Peyer's patch (tissue), 4 donors: ENCODE data around the gene ARPIN. TPM values are rescaled to one million over a fixed set of nuclear protein-coding genes. Genes with fewer than 3 reads are reported as not detected.
"Not testable (repeated sequence)": the region's sequence is repeated elsewhere in the genome, so short reads cannot be mapped to it uniquely, and the experiment has no call there.

ENCODE experiments used
- DNase-seq, 3 donors: peaks; one replicate each; pipeline ENCODE4 v3.0.0-alpha.2; 2017 to 2019
- H3K27ac ChIP-seq, 4 donors: fragments of 200-600 bp; sonication (generic); one replicate each; pipeline ENCODE4 v1.5.1; 2016 to 2019
- H3K27me3 ChIP-seq, 2 donors: fragments of 200-600 bp; sonication (generic); one replicate each; pipeline ENCODE4 v1.5.1; 2019
- H3K36me3 ChIP-seq, 3 donors: fragments of 200-600 bp; sonication (generic); one replicate each; pipeline ENCODE4 v1.5.1; 2016 to 2019
- H3K4me1 ChIP-seq, 4 donors: fragments of 200-600 bp; sonication (generic); one replicate each; pipeline ENCODE4 v1.5.1; 2016 to 2019
- H3K4me3 ChIP-seq, 4 donors: fragments of 200-600 bp; sonication (generic); 1 replicate in 3 of 4; 2 replicates in 1 of 4; pipeline ENCODE4 v1.5.1; 2016 to 2019; ENCODE audit warnings: mild to moderate bottlenecking in 1 of 4
- H3K9me3 ChIP-seq, 4 donors: fragments of 200-600 bp; sonication (generic); one replicate each; pipeline ENCODE4 v1.5.1; 2016 to 2019; ENCODE audit warnings: mild to moderate bottlenecking in 1 of 4
- POLR2A ChIP-seq, 2 donors: fragments of 450-650 bp; IDR thresholded peaks; one replicate each; pipeline ENCODE4 v1.5.1; 2017; ENCODE audit warnings: antibody characterized with exemption in 2 of 2, mild to moderate bottlenecking in 2 of 2, moderate library complexity in 2 of 2
- total RNA-seq, 4 donors: library from RNA; depleted of rRNA; stranded (reverse); fragments of >200 nt; gene quantifications; one replicate each; pipeline ENCODE4 v1.1.0, GENCODE V29; 2016
- TF ChIP-seq, protein P1 (sequence below), 6 experiments: fragments of 450-650 bp in 4 of 6; fragments of 200-600 bp in 2 of 6; sonication (generic) in 1 of 6; IDR thresholded peaks; one replicate each; pipeline ENCODE4 v1.5.1; 2017 to 2019; ENCODE audit warnings: antibody characterized with exemption in 6 of 6, mild to moderate bottlenecking in 3 of 6, moderate library complexity in 1 of 6

Gene ARPIN
- total RNA-seq, 4 donors from 2014 or later = 20.6 to 60.4 (median 50.7) TPM

DNA sequence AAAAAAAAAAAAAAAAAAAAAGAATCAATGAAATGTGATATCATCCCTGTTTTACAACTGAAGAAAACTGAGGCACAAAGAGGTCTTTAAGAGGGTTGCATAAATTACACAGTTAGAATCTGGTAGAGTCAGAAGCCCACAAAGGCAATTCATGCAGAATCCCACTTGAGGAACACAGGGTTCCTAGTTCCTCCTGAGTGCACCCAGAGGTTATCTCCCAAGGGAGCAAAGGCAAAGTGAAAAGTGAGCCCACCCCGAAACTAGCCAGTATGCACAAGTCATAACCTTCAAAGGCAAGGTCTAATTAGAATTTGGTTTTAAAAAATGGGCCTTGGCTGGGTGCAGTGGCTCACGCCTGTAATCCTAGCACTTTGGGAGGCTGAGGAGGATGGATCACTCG, 56.8 kb downstream of the ARPIN start:
- no peak overlapping the region for H3K4me3 ChIP-seq
- peaks cover 0 to 13% (median 0%) of the 10 kb centered on the region in 4 donors for H3K4me1 ChIP-seq
- no peak for DNase-seq
- no peaks in the 10 kb centered on the region for H3K9me3 ChIP-seq
- TF ChIP-seq, protein P1, sequence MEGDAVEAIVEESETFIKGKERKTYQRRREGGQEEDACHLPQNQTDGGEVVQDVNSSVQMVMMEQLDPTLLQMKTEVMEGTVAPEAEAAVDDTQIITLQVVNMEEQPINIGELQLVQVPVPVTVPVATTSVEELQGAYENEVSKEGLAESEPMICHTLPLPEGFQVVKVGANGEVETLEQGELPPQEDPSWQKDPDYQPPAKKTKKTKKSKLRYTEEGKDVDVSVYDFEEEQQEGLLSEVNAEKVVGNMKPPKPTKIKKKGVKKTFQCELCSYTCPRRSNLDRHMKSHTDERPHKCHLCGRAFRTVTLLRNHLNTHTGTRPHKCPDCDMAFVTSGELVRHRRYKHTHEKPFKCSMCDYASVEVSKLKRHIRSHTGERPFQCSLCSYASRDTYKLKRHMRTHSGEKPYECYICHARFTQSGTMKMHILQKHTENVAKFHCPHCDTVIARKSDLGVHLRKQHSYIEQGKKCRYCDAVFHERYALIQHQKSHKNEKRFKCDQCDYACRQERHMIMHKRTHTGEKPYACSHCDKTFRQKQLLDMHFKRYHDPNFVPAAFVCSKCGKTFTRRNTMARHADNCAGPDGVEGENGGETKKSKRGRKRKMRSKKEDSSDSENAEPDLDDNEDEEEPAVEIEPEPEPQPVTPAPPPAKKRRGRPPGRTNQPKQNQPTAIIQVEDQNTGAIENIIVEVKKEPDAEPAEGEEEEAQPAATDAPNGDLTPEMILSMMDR (IDR thresholded peaks at IDR 0.05) = no peak
- no peak for TF ChIP-seq POLR2A (IDR thresholded peaks at IDR 0.05)
- peak overlapping the region in 2 of 4 donors; percentile 49 to 61 for H3K27ac ChIP-seq
- no peaks in the 10 kb centered on the region for H3K36me3 ChIP-seq
- no peaks in the 10 kb centered on the region for H3K27me3 ChIP-seq

DNA sequence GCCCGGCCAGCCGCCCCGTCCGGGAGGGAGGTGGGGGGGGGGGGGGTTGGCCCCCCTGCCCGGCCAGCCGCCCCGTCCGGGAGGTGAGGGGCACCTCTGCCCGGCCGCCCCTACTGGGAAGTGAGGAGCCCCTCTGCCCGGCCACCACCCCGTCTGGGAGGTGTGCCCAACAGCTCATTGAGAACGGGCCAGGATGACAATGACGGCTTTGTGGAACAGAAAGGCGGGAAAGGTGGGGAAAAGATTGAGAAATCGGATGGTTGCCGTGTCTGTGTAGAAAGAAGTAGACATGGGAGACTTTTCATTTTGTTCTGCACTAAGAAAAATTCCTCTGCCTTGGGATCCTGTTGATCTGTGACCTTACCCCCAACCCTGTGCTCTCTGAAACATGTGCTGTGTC, 57.9 kb downstream of the ARPIN start:
- H3K4me3 ChIP-seq, H3K36me3 ChIP-seq: not testable (repeated sequence)
- H3K4me1 ChIP-seq = peaks cover 0 to 20% (median 0%) of the 10 kb centered on the region in 4 donors

DNA sequence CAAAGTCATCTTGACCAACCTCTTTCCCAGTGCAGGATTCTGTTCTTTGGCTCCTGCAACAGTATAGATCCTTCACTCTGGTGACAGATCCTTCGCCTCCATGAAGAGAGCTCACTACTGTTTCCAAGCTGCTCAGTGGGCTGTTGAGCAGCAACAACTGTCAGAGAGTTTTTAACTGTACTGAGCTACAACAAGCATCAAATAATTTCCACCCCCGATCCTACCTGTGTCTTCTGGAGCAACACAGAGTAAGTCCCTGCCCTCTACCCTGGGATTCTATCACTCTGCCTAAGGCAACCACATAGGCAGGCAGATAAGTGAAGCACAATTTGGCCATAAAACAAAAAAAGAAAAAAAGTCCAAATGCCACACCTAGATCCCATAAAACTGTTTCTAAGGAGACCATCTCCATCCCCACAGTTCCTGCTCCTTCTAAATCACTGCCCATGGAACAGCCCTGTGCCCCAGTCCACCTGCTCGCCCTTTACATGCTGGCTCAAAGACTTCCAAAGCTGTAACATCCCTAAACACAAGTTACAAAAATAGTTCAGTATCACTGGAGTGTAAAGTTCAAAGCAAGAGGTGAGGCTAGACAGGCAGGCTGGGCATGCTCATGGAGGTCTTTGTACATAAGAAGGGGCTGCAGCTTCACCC, 60.3 kb downstream of the ARPIN start:
- Histone ChIP-seq H3K9me3 (no peaks in the 10 kb centered on the region), H3K27ac (peak overlapping the region in 3 of 4 donors; percentile 34 to 82 (median 71)), H3K36me3 (no peaks in the 10 kb centered on the region), H3K4me3 (no peak overlapping the region), H3K4me1 (peaks cover 0 to 35% (median 2%) of the 10 kb centered on the region in 4 donors), H3K27me3 (no peaks in the 10 kb centered on the region)
- DNase-seq = no peak
- TF ChIP-seq POLR2A (IDR thresholded peaks at IDR 0.05) = no peak

More for the DNA sequence above, 57.9 kb downstream of the ARPIN start:
- not testable (repeated sequence) for H3K9me3 ChIP-seq, DNase-seq, H3K27me3 ChIP-seq
- H3K27ac ChIP-seq = peak overlapping the region in 1 of 4 donors; percentile 49

DNA sequence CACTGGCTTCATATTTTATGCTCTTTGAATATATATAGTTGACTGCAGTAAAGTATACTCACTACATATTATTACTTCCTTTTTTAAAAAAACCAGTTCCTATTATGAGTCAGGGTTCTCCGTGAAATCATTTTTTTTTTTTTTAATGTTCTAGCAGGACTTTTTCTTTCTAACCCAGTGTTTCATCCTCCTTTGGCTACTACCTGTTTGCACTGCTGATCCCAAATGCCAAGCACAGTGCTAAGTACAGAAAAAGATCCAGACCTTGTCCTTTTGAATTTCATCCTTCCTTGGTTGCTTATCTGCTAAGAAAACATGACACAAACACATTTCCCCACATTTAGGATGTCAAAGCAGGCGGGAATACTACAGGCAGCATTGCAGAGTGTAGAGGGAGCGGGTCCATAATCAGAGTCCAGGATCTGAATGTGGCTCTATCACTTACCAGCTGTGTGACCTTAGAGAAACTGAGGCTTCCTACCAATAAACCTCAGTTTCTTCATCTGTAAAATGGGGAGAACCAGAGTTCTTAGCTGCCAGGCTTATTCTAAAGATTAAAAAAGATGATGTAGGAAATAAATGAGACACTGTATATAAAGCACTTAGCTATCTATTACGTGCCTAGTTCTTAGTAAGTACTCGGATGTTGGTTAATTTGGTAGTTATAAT, 60.9 kb downstream of the ARPIN start:
- H3K4me1 ChIP-seq = peaks cover 0 to 35% (median 2%) of the 10 kb centered on the region in 4 donors
- H3K9me3 ChIP-seq = no peaks in the 10 kb centered on the region
- no peak for TF ChIP-seq POLR2A (IDR thresholded peaks at IDR 0.05)
- TF ChIP-seq, protein P1 (IDR thresholded peaks at IDR 0.05) = no peak
- peak overlapping the region in 3 of 4 donors; percentile 34 to 82 (median 71) for H3K27ac ChIP-seq
- no peaks in the 10 kb centered on the region for H3K27me3 ChIP-seq
- H3K36me3 ChIP-seq = no peaks in the 10 kb centered on the region
- no peak for DNase-seq
- no peak overlapping the region for H3K4me3 ChIP-seq

DNA sequence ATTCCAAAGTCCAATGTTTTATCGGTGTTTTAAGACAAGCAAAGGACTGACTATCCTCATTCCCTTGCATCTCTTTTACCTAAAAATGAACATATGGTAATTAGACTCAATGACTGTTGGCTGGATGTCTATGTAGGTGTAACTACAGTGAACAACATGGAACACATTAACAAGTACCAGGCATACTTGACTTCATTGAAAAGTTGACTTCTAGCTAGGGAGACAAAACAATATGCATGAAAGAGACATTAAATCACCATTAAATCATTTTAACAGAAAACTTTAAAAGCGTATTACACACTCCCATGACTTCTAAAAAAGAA, 63.8 kb downstream of the ARPIN start:
- TF ChIP-seq POLR2A (IDR thresholded peaks at IDR 0.05) = no peak
- TF ChIP-seq, protein P1 (IDR thresholded peaks at IDR 0.05) = no peak
- Histone ChIP-seq H3K36me3 (no peaks in the 10 kb centered on the region), H3K9me3 (no peaks in the 10 kb centered on the region), H3K27me3 (no peaks in the 10 kb centered on the region), H3K27ac (peak overlapping the region in 2 of 4 donors; percentile 71 to 77), H3K4me1 (peaks cover 0 to 46% (median 2%) of the 10 kb centered on the region in 4 donors), H3K4me3 (no peak overlapping the region)
- no peak for DNase-seq

DNA sequence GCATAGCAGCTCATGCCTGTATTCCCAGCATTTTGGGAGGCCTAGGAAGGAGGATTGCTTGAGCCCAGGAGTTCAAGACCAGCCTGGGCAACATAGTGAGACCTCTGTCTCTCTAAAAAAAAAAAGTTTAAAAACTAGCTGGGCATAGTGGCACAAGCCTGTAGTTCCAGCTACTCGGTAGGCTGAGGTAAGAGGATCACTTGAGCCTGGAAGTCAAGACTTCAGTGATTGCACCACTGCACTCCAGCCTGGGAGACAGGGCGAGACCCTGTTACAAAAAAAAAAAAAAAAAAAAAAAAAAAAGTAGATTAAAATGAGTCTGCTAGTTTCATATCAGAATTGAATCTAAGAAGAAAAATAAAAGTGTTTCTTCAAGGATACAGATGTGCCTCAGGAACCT, 65.7 kb downstream of the ARPIN start:
- no peaks in the 10 kb centered on the region for H3K9me3 ChIP-seq
- peaks cover 0 to 40% (median 2%) of the 10 kb centered on the region in 4 donors for H3K4me1 ChIP-seq
- no peak overlapping the region for H3K27ac ChIP-seq
- DNase-seq = no peak
- no peaks in the 10 kb centered on the region for H3K36me3 ChIP-seq
- H3K4me3 ChIP-seq = no peak overlapping the region
- no peak for TF ChIP-seq POLR2A (IDR thresholded peaks at IDR 0.05)
- TF ChIP-seq, protein P1 (IDR thresholded peaks at IDR 0.05) = no peak
- H3K27me3 ChIP-seq = no peaks in the 10 kb centered on the region
